ENCODE measurements around the gene FIBP. TPM values are rescaled to one million over a fixed set of nuclear protein-coding genes. Genes with fewer than 3 reads are reported as not detected.
"Not testable (repeated sequence)": the region's sequence is repeated elsewhere in the genome, so short reads cannot be mapped to it uniquely, and the experiment has no call there.

FIBP gene
- total RNA-seq, 1 donor from 2014 or later = 42.2 TPM

DNA sequence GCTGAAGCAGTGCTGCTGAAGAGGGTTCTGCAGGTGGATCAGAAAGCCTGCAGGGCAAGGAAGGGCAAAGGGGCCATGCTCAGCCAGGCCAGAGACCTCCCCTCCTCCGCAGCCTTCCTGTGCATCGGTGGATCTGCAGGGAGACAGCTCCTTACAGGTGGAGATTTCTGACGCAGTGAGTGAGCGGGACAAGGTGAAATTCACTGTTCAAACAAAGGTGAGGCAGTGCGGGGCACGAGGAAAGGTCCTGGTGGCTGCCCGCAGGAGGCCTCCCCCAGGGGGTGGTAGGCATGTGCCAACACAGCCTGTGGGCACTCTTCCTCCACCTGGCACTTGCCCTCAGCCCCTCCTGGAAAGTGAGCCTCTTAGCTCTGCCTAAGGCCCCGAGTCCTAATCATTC, 38.9 kb downstream of the FIBP start:
- no peak for TF ChIP-seq CTCF (IDR thresholded peaks at IDR 0.05; ENCODE audit: borderline replicate concordance)
- Histone ChIP-seq H3K9me3 (replicated peaks) (peaks cover 9% of the 10 kb centered on the region), H3K4me1 (peaks cover 9% of the 10 kb centered on the region), H3K27ac (replicated peaks) (no peak overlapping the region), H3K36me3 (peaks cover 40% of the 10 kb centered on the region), H3K27me3 (ENCODE audit: low read depth) (no peaks in the 10 kb centered on the region), H3K4me3 (no peak overlapping the region)
- intact Hi-C loops (cut with micrococcal nuclease) = no loop called here
- no peak for DNase-seq

- H3K27ac ChIP-seq (replicated peaks); DNase-seq; H3K9me3 ChIP-seq (replicated peaks); H3K27me3 ChIP-seq (ENCODE audit: low read depth); H3K4me1 ChIP-seq; H3K4me3 ChIP-seq; intact Hi-C loops (cut with micrococcal nuclease): not testable (repeated sequence)
- H3K36me3 ChIP-seq = peaks cover 33% of the 10 kb centered on the region
These were observed 39.6 kb downstream of the FIBP start for GRCh38 chr11:65848693-65849092.

GRCh38 chr11:65847746-65848145, 40.5 kb downstream of the FIBP start:
- Histone ChIP-seq H3K4me1 (no peaks in the 10 kb centered on the region), H3K36me3 (peaks cover 23% of the 10 kb centered on the region), H3K27me3 (ENCODE audit: low read depth) (no peaks in the 10 kb centered on the region), H3K9me3 (replicated peaks) (peaks cover 9% of the 10 kb centered on the region), H3K4me3 (no peak overlapping the region), H3K27ac (replicated peaks) (no peak overlapping the region)
- no peak for TF ChIP-seq CTCF (IDR thresholded peaks at IDR 0.05; ENCODE audit: borderline replicate concordance)
- DNase-seq = no peak
- intact Hi-C loops (cut with micrococcal nuclease) = no loop called here

DNA sequence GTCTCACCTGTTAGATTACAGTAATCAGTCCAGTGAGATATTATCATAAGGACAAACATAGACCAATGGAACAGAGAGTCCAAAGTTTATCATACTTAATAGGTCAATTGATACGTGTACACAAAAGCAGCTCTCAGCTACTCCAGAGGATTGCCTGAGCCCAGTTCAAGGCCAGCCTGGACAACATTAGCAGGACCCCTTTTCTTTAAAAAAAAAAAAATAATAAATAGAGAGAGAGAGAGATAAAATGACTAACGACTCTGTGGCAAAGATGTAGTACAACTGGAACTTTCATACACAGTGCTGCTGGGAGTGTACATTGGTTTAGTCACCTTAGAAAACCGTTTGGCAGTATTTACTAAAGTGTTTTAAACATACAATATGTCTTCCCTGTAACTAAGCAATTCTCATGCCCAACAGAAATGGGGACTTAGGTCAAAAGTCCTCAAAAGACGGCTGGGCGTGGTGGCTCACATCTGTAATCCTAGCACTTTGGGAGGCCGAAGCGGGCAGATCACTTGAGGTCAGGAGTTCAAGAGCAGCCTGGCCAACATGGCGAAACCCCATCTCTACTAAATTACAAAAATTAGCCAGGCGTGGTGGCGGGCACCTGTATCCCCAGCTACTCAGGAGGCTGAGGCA, 43.9 kb downstream of the FIBP start:
- no peak overlapping the region for H3K27ac ChIP-seq (replicated peaks)
- no peaks in the 10 kb centered on the region for H3K4me1 ChIP-seq
- intact Hi-C loops (cut with micrococcal nuclease) = no loop called here
- TF ChIP-seq CTCF (IDR thresholded peaks at IDR 0.05; ENCODE audit: borderline replicate concordance) = no peak
- H3K36me3 ChIP-seq = no peaks in the 10 kb centered on the region
- no peaks in the 10 kb centered on the region for H3K27me3 ChIP-seq (ENCODE audit: low read depth)
- H3K9me3 ChIP-seq (replicated peaks) = no peaks in the 10 kb centered on the region
- DNase-seq = no peak
- no peak overlapping the region for H3K4me3 ChIP-seq

DNA sequence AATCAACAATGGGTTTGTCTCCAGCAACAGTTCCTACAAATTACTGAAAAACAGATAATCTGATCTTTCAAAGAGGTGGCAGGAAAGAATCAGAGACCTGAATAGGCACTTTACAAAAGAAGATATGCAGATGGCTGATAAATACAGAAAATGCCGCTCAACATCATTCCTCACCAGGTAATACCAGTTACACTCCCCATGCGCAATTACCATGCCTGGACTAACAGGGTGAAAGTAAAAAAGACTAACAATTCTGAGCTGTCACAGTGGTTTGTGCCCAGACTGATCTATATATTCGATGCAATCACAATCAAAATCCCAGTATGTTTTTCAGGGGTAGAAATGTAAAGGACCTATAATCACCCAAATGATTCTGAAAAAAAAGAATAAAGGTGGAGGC, 44.5 kb downstream of the FIBP start:
- TF ChIP-seq CTCF (IDR thresholded peaks at IDR 0.05; ENCODE audit: borderline replicate concordance) = no peak
- intact Hi-C loops (cut with micrococcal nuclease) = no loop called here
- H3K27me3 ChIP-seq (ENCODE audit: low read depth) = no peaks in the 10 kb centered on the region

DNA sequence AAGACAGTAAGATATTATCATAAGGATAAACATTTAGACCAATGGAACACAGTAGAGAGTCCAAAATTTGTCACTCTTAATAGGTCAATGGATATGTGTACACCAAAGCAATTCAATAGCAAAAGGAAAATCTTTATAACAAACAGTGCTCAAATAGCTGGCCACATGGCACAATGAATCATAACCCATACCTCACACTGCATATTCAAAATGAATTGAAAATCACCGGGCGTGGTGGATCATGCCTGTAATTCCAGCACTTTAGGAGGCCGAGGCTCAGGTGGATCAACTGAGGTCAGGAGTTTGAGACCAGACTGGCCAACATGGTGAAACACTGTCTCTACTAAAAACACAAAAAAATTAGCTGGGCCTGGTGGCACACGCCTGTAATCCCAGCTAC, 46.1 kb downstream of the FIBP start:
- TF ChIP-seq CTCF (IDR thresholded peaks at IDR 0.05; ENCODE audit: borderline replicate concordance) = no peak
- DNase-seq = no peak
- no peaks in the 10 kb centered on the region for H3K36me3 ChIP-seq
- H3K4me3 ChIP-seq = no peak overlapping the region
- no peak overlapping the region for H3K27ac ChIP-seq (replicated peaks)
- intact Hi-C loops (cut with micrococcal nuclease) = no loop called here
- H3K4me1 ChIP-seq = no peaks in the 10 kb centered on the region
- no peaks in the 10 kb centered on the region for H3K9me3 ChIP-seq (replicated peaks)
- H3K27me3 ChIP-seq (ENCODE audit: low read depth) = no peaks in the 10 kb centered on the region

More for the DNA sequence above, 44.5 kb downstream of the FIBP start:
- Histone ChIP-seq H3K9me3 (replicated peaks) (no peaks in the 10 kb centered on the region), H3K4me3 (no peak overlapping the region), H3K27ac (replicated peaks) (no peak overlapping the region), H3K36me3 (no peaks in the 10 kb centered on the region), H3K4me1 (no peaks in the 10 kb centered on the region)
- DNase-seq = no peak

Data from left ventricle myocardium inferior (tissue), 1 donor.